HepG2 (cell line): ENCODE results near the gene DOK1. TPM values are rescaled to one million over a fixed set of nuclear protein-coding genes. Genes with fewer than 3 reads are reported as not detected.

Experiments used
- DPF2 ChIP-seq: sonication (generic); formaldehyde crosslinking; IDR thresholded peaks from 2 replicates; pipeline ENCODE4 v1.4.0; 2020; ENCODE audit warnings: mild to moderate bottlenecking, low read depth, missing genetic modification reagents, borderline replicate concordance
- JUN ChIP-seq: sonication (generic); formaldehyde crosslinking; IDR thresholded peaks from 2 replicates; pipeline ENCODE4 v1.4.0; 2020; ENCODE audit warnings: mild to moderate bottlenecking, missing genetic modification reagents
- JUNB ChIP-seq: sonication (generic); formaldehyde crosslinking; IDR thresholded peaks from 2 replicates; pipeline ENCODE4 v1.8.0; 2022; ENCODE audit warnings: missing genetic modification reagents, mild to moderate bottlenecking, borderline replicate concordance
- MBNL3 ChIP-seq: fragments of 250-450 bp; sonication (Bioruptor Pico); conservative IDR thresholded peaks from 2 replicates; pipeline ENCODE4 v1.8.0; 2022; ENCODE audit warnings: mild to moderate bottlenecking, inconsistent platforms
- NAIF1 ChIP-seq: sonication (generic); formaldehyde crosslinking; IDR thresholded peaks from 2 replicates; pipeline ENCODE4 v1.5.0; 2020; ENCODE audit warnings: mild to moderate bottlenecking, missing genetic modification reagents, borderline replicate concordance
- PRPF4 ChIP-seq: fragments of 200-400 bp; formaldehyde crosslinking; IDR thresholded peaks from 2 replicates; pipeline ENCODE4 v1.6.1; 2016; ENCODE audit warnings: low read length, low read depth; ENCODE audit not compliant: poor library complexity, severe bottlenecking
- SOX6 ChIP-seq, 2 experiments: fragments of 450-650 bp in 1 of 2; sonication (generic) in 1 of 2; formaldehyde crosslinking in 1 of 2; IDR thresholded peaks; 2 replicates each; pipeline versions ENCODE4 v1.4.0 to v1.6.1; 2017 to 2020; ENCODE audit warnings: antibody characterized with exemption in 1 of 2, mild to moderate bottlenecking in 1 of 2, missing genetic modification reagents in 1 of 2
- ZBTB42 ChIP-seq: sonication (generic); formaldehyde crosslinking; IDR thresholded peaks from 2 replicates; pipeline ENCODE4 v1.5.0; 2020; ENCODE audit warnings: mild to moderate bottlenecking, missing genetic modification reagents
- ZHX1 ChIP-seq: sonication (generic); formaldehyde crosslinking; IDR thresholded peaks from 2 replicates; pipeline ENCODE4 v1.8.1; 2022; ENCODE audit warnings: low read depth, mild to moderate bottlenecking, missing genetic modification reagents
- ZNF318 ChIP-seq: sonication (generic); formaldehyde crosslinking; IDR thresholded peaks from 2 replicates; pipeline ENCODE4 v1.4.0; 2020; ENCODE audit warnings: mild to moderate bottlenecking, missing genetic modification reagents
- ZNF530 ChIP-seq: sonication (generic); formaldehyde crosslinking; IDR thresholded peaks from 2 replicates; pipeline ENCODE4 v1.5.0; 2020; ENCODE audit warnings: low read depth, mild to moderate bottlenecking, missing genetic modification reagents
- ZNF800 ChIP-seq: sonication (generic); formaldehyde crosslinking; IDR thresholded peaks from 2 replicates; pipeline ENCODE4 v1.4.0; 2020; ENCODE audit warnings: missing genetic modification reagents
- polyA plus RNA-seq, 8 experiments: library from polyadenylated mRNA; depleted of rRNA in 3 of 8; stranded (reverse) in 7 of 8; unstranded in 1 of 8; fragments of >200 nt; fragmentation: Illumina TruSeq in 4 of 8; extraction: Trizol in 4 of 8; gene quantifications; 2 replicates each; pipeline versions ENCODE4 v1.2.1 to v1.2.3, GENCODE V29; 2011 to 2016; ENCODE audit warnings: low read depth in 4 of 8, missing spikeins in 1 of 8, mixed read lengths in 1 of 8; ENCODE audit not compliant: insufficient read depth in 1 of 8
- total RNA-seq, 5 experiments: library from RNA; depleted of rRNA; stranded (reverse); fragments of >200 nt; fragmentation: Illumina TruSeq; extraction: Trizol; gene quantifications; 2 replicates each; pipeline ENCODE4 v1.2.3, GENCODE V29; 2016; ENCODE audit warnings: low read depth in 1 of 5

Gene DOK1
- total and polyA plus RNA-seq, 2 of the 13 experiments (the other 11 are each of a cell fraction or from before 2014, with no cell fraction given): 0.53 to 0.74 TPM

- no peak for TF ChIP-seq ZNF318
- no peak for TF ChIP-seq ZNF530 (CRISPR knock-in tag)
- 0 out of 2 replicates have a peak, but pooled peaks have one; percentile 33 for TF ChIP-seq DPF2 (CRISPR knock-in tag)
- peak; percentile 49; the same call in 1 of the 2 replicates for TF ChIP-seq JUN (CRISPR knock-in tag)
- peak; percentile 84 for TF ChIP-seq ZHX1
- TF ChIP-seq PRPF4: no peak
- TF ChIP-seq JUNB (CRISPR knock-in tag): no peak
- no peak for TF ChIP-seq SOX6 (IDR thresholded peaks at IDR 0.05)
- TF ChIP-seq SOX6 (CRISPR knock-in tag; IDR thresholded peaks at IDR 0.05): peak; percentile 82
- no peak for TF ChIP-seq MBNL3 (CRISPR knock-in tag)
- peak; percentile 84; the same call in 1 of the 2 replicates for TF ChIP-seq ZBTB42 (CRISPR knock-in tag)
- no peak for TF ChIP-seq NAIF1 (CRISPR knock-in tag)
- peak; percentile 81 for TF ChIP-seq ZNF800 (CRISPR knock-in tag)
Observed at GRCh38 chr2:74529357-74530238, 24.9 kb upstream of the DOK1 start, which contains the start of the genes AUP1 and HTRA2 (continued).
